GM18907 (cell line): Measurements from ENCODE around the gene CNIH2.

ENCODE experiments used
- ATAC-seq: cut with Tn5 transposase; IDR thresholded peaks from one replicate; pipeline ENCODE4 v1.9.1; 2021; ENCODE audit warnings: mild to moderate bottlenecking, moderate library complexity; ENCODE audit not compliant: unreplicated experiment

Gene CNIH2

GRCh38 chr11:66328031-66328301 lies 50.0 kb downstream of the CNIH2 start:
- ATAC-seq, result peak; percentile 12

DNA sequence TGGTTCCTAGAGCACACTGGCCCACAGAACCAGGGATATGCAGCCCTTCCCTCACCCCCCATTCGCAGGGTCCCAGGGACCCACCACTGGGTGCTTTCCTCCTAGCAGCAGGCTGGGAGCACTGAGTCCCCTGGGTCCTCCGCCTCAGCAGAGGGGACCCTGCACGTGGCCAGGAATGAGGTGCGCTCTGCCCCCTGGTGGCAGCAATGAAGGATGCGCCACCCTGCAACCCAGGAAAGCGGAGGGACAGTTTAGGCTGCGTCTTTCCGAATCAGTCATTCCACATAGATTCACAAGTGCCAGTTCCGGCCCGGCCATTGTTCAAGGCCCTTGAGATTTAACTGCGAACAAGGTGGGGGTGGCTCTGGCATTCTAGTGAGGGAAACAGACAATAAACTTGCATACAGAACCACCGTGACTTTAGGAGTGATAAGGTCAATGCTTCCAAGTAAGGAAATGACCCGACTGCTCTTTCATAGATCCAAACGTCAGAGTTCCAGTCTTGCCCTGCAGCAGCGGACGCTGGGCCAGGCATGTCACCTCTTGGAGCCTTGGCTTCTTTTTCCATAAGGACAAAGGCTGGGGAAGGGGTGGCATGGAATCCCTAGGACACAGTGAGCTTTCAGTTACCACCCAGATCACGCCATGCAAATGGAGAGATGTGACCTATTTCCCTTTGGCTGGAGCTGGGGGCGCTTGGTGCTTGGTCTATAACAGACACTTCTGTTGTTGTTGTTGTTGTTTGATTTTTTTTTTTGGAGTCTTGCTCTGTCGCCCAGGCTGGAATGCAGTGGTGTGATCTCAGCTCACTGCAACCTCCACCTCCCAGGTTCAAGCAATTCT lies 50.5 kb downstream of the CNIH2 start:
- peak; percentile 58 for ATAC-seq

GRCh38 chr11:66329165-66329673 lies 51.2 kb downstream of the CNIH2 start:
- ATAC-seq, result no peak

DNA sequence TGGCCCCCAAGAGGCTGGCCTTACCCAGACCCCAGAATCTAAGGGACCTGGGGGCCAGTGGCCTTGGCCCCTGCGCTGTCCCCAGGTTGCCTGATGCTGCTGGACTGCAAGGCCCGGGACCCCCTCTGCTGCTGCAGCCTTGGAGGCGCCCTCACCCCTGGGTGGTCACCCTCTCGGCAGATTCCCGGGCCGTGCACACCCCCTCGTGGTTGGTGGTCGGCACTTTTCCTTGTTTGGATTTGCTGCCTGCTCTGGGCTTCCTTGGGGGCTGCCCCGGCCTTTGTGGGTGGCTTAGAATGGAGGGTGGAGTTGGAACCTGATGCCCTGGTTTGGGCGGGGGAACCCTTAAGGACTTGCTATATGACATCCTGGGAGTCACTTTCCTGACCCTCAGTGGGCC lies 53.0 kb downstream of the CNIH2 start:
- no peak for ATAC-seq

- ATAC-seq, result no peak
Measured at GRCh38 chr11:66331542-66332370, 53.8 kb downstream of the CNIH2 start.

GRCh38 chr11:66332371-66333219 lies 54.6 kb downstream of the CNIH2 start:
- ATAC-seq, result no peak

DNA sequence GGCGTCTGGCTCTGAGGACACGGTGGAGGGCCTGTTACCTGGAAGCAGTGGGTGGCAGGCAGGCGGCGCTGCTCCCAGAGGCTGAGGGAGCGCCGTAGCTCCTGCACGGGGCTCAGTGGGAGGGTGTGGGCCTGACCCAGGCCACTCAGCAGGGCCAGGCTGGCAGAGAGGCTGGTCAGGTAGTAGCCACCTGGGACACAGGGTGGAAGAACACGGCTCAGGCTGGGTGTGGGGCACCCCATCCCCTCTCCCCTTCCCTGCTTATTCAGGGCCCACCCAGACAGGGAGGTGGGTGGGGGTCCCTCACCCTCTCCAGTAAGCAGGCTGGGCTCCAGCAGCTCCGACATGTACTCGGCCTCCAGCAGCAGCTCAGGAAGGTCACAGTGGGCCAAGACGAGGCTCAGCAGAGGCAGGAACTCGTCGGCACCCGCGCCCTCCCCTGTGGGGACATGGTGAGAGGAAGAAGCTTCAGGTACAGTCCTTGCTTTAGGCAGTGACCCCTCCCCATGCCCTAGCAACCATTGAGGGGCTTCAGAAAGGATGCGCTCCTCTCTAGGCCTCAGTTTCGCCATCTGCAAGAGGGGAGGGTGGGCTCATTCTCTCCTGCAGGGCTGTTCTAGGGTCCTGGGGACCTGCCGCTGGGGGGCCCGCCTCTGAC lies 55.4 kb downstream of the CNIH2 start:
- ATAC-seq, result no peak
